Mesothelial cell of epicardium (in vitro differentiated cells): Measurements from ENCODE around the gene PIK3AP1. TPM values are rescaled to one million over a fixed set of nuclear protein-coding genes. Genes with fewer than 3 reads are reported as not detected.

Source experiments
- DNase-seq, 2 experiments: peaks; one replicate each; pipeline ENCODE4 v3.0.0; 2021; ENCODE audit warnings: low spot score in 2 of 2; ENCODE audit not compliant: unreplicated experiment in 2 of 2
- H3K27ac Mint-ChIP-seq: 2 replicates; pipeline ENCODE4 v1.8.0; 2021; ENCODE audit warnings: mixed read lengths
- H3K27me3 Mint-ChIP-seq: 2 replicates; pipeline ENCODE4 v1.8.0; 2021; ENCODE audit warnings: low read depth, mixed read lengths
- H3K36me3 Mint-ChIP-seq: 2 replicates; pipeline ENCODE4 v1.8.0; 2021; ENCODE audit warnings: mixed read lengths
- H3K4me1 Mint-ChIP-seq: 2 replicates; pipeline ENCODE4 v1.8.0; 2021; ENCODE audit warnings: mixed read lengths
- H3K4me3 Mint-ChIP-seq: 2 replicates; pipeline ENCODE4 v1.8.0; 2021; ENCODE audit warnings: mild to moderate bottlenecking, moderate library complexity, mixed read lengths
- H3K9me3 Mint-ChIP-seq: 2 replicates; pipeline ENCODE4 v1.8.0; 2021; ENCODE audit warnings: mixed read lengths
- total RNA-seq: library from RNA; stranded (reverse); gene quantifications from 3 replicates; pipeline ENCODE4 v1.2.1, GENCODE V29; 2021
- TF ChIP-seq, protein P1 (sequence below): fragments of 200-600 bp; sonication (generic); IDR thresholded peaks from one replicate; pipeline ENCODE4 v1.5.0; 2021; ENCODE audit warnings: antibody characterized with exemption; ENCODE audit not compliant: unreplicated experiment

The PIK3AP1 gene
- total RNA-seq, 1 donor from 2014 or later = 0.36 TPM

GRCh38 chr10:96663797-96664196 is 56.5 kb downstream of the PIK3AP1 start:
- Mint-ChIP-seq H3K4me1 (no peaks in the 10 kb centered on the region), H3K4me3 (no peak overlapping the region), H3K27ac (no peak overlapping the region)

GRCh38 chr10:96661632-96662031 is 58.7 kb downstream of the PIK3AP1 start:
- Mint-ChIP-seq H3K27ac (no peak overlapping the region), H3K36me3 (no peaks in the 10 kb centered on the region), H3K4me3 (no peak overlapping the region), H3K9me3 (no peaks in the 10 kb centered on the region), H3K27me3 (peaks cover 21% of the 10 kb centered on the region), H3K4me1 (no peaks in the 10 kb centered on the region)
- no peak for DNase-seq
- TF ChIP-seq, protein P1, sequence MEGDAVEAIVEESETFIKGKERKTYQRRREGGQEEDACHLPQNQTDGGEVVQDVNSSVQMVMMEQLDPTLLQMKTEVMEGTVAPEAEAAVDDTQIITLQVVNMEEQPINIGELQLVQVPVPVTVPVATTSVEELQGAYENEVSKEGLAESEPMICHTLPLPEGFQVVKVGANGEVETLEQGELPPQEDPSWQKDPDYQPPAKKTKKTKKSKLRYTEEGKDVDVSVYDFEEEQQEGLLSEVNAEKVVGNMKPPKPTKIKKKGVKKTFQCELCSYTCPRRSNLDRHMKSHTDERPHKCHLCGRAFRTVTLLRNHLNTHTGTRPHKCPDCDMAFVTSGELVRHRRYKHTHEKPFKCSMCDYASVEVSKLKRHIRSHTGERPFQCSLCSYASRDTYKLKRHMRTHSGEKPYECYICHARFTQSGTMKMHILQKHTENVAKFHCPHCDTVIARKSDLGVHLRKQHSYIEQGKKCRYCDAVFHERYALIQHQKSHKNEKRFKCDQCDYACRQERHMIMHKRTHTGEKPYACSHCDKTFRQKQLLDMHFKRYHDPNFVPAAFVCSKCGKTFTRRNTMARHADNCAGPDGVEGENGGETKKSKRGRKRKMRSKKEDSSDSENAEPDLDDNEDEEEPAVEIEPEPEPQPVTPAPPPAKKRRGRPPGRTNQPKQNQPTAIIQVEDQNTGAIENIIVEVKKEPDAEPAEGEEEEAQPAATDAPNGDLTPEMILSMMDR = no peak

More at GRCh38 chr10:96663797-96664196, 56.5 kb downstream of the PIK3AP1 start:
- DNase-seq = no peak
- TF ChIP-seq, protein P1 = no peak
- Mint-ChIP-seq H3K27me3 (peaks cover 26% of the 10 kb centered on the region), H3K36me3 (no peaks in the 10 kb centered on the region), H3K9me3 (no peaks in the 10 kb centered on the region)

- DNase-seq = no peak
- Mint-ChIP-seq H3K4me3 (no peak overlapping the region), H3K4me1 (no peaks in the 10 kb centered on the region), H3K27me3 (peaks cover 21% of the 10 kb centered on the region), H3K27ac (no peak overlapping the region), H3K9me3 (peaks cover 5% of the 10 kb centered on the region), H3K36me3 (no peaks in the 10 kb centered on the region)
- TF ChIP-seq, protein P1 = no peak
Observed at GRCh38 chr10:96660297-96660696, 60.0 kb downstream of the PIK3AP1 start.

DNA sequence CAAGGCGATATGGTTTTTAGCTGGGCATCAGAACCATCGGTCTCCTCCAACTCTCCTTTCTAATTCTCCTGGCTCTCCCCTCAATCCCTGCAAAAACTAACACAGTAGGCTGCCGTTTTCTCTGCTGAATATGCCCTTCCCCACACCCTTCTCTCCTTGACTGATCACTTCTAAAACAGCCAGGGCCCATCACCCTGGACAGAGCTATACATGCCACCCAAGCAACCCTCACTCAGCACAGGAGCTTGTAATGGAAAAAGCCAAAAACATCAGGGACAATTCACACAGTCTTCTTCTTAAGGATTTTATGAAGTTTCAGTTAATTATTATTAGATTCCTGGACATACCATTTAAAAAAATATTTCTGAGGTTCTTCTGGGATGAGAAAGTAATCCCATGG is 61.5 kb downstream of the PIK3AP1 start:
- Mint-ChIP-seq H3K4me3 (no peak overlapping the region), H3K4me1 (no peaks in the 10 kb centered on the region), H3K27me3 (peaks cover 16% of the 10 kb centered on the region), H3K27ac (no peak overlapping the region), H3K9me3 (peaks cover 5% of the 10 kb centered on the region), H3K36me3 (no peaks in the 10 kb centered on the region)
- TF ChIP-seq, protein P1 = no peak
- DNase-seq = no peak

DNA sequence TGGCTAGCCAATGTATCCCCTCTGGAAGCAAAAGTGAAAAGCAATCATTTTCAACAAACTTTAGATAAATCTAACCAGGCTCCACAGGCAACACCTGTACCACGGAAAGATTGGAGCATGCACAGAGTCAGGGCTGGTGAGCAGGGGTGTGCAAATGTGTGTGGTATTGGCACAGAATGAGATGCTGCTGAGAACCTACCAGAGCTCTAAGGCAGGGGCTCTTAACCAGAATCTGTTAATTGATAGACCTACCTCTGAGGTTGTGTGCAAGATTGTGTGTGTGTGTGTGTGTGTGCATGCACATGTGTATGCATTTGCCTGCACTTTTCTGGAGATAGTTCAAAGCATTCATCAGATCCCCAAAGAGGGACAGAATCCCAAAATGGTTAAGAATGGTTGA is 62.9 kb downstream of the PIK3AP1 start:
- no peak for DNase-seq
- Mint-ChIP-seq H3K4me3 (no peak overlapping the region), H3K27me3 (peaks cover 13% of the 10 kb centered on the region), H3K4me1 (no peaks in the 10 kb centered on the region), H3K27ac (no peak overlapping the region), H3K36me3 (no peaks in the 10 kb centered on the region), H3K9me3 (peaks cover 5% of the 10 kb centered on the region)
- TF ChIP-seq, protein P1 = no peak

DNA sequence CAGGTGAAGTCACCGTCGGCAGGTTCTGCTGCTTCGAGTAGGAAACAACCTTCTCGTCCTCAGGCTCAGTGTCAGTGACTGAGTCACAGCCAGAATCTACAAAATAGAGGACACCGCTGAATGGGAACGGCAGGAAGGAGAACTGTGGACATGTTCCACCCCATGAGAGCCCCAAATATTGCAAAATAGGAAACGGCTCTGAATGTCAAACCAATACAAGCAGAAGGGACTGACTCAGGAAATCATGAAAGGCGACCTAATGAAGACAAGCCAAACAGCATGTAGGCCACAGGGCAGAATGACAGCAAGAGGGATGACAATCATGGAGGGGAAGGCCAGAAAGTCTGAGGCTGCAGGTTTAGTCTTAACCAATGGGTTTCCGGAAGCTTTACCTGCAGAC is 63.5 kb downstream of the PIK3AP1 start:
- DNase-seq = no peak
- H3K27ac Mint-ChIP-seq = no peak overlapping the region
- TF ChIP-seq, protein P1 = no peak
- no peaks in the 10 kb centered on the region for H3K36me3 Mint-ChIP-seq
- no peaks in the 10 kb centered on the region for H3K4me1 Mint-ChIP-seq
- H3K4me3 Mint-ChIP-seq = no peak overlapping the region
- peaks cover 5% of the 10 kb centered on the region for H3K9me3 Mint-ChIP-seq
- H3K27me3 Mint-ChIP-seq = peaks cover 13% of the 10 kb centered on the region
